ENCODE measurements around the gene GPSM1. TPM values are rescaled to one million over a fixed set of nuclear protein-coding genes. Genes with fewer than 3 reads are reported as not detected.

The GPSM1 gene
- total RNA-seq, 4 donors from 2014 or later, result 10.0 to 14.9 (median 13.0) TPM

DNA sequence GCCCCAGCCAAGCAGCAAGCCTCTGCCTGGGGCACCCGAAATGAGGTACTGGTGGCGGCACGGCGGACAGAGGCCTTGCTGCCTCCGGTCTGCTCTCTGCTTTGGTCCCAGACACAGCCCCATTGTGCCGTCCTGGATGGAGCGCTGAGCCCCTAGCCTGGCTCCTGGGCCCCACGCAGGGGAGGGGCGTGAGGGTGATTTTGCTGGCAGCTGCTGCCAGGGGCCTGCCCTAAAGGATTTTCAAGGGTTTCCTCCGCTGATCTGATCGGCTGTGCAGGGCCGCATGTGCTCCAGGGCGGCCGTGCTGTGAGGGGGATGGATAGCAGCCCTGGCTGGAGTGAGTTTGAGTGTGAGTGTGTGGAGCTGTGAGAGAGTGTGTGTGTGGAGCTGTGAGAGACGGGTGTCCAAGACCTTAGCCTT, 1.3 kb downstream of the GPSM1 start:
- 17% methylated on average over 1 of the region's 15 CpGs; no CpG with 5 or more reads in 1 of the 2 donors for WGBS, 2 donors (ENCODE audit: low coverage in 1 of 2)
- peak overlapping the region; percentile 60 to 86 for H3K4me3 ChIP-seq
- no peaks in the 10 kb centered on the region for H3K27me3 ChIP-seq
- no peaks in the 10 kb centered on the region for H3K36me3 ChIP-seq
- no peak for ATAC-seq
- no peaks in the 10 kb centered on the region for H3K9me3 ChIP-seq
- H3K27ac ChIP-seq, result peak overlapping the region in 3 of 4 donors; percentile 83 to 87 (median 84)
- no peak for TF ChIP-seq POLR2A (IDR thresholded peaks at IDR 0.05)
- TF ChIP-seq EP300 (IDR thresholded peaks at IDR 0.05), result no peak
- no peak for TF ChIP-seq CTCF (IDR thresholded peaks at IDR 0.05)
- no peak for TF ChIP-seq POLR2AphosphoS5 (IDR thresholded peaks at IDR 0.05)
- peaks cover 0 to 52% (median 26%) of the 10 kb centered on the region in 3 donors for H3K4me1 ChIP-seq

DNA sequence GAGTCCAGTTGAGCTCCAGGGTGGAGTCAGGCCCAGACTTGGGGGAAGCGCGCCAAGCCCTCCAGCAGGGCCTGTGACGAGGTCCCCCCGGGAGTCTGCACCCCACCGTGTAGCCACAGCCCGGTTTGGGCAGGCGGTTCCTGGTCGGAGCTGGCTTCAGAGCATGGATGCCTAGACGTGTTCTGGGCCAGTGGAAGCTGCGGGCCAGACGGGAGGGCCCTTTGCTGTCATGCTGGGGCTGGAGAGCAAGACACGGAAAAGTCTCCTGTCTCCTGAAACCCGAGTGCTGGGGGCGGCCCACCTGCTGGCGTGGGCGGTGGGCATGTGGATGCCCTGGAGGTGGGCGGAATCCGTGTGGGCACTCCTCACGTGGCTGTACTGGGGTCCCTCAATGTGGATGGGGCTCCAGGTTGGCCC, 1.9 kb downstream of the GPSM1 start:
- Histone ChIP-seq H3K27me3 (no peaks in the 10 kb centered on the region), H3K4me3 (peak overlapping the region in 1 of 2 donors; percentile 86), H3K27ac (peak overlapping the region in 3 of 4 donors; percentile 83 to 87 (median 84)), H3K36me3 (peaks cover 0 to 5% of the 10 kb centered on the region in 2 donors), H3K4me1 (peaks cover 0 to 52% (median 26%) of the 10 kb centered on the region in 3 donors), H3K9me3 (no peaks in the 10 kb centered on the region)
- no CpG with 5 or more reads among the region's 19 CpGs for WGBS, 2 donors (ENCODE audit: low coverage in 1 of 2)
- no peak for TF ChIP-seq CTCF (IDR thresholded peaks at IDR 0.05)
- no peak for TF ChIP-seq POLR2A (IDR thresholded peaks at IDR 0.05)
- no peak for TF ChIP-seq POLR2AphosphoS5 (IDR thresholded peaks at IDR 0.05)
- TF ChIP-seq EP300 (IDR thresholded peaks at IDR 0.05), result no peak
- no peak for ATAC-seq

DNA sequence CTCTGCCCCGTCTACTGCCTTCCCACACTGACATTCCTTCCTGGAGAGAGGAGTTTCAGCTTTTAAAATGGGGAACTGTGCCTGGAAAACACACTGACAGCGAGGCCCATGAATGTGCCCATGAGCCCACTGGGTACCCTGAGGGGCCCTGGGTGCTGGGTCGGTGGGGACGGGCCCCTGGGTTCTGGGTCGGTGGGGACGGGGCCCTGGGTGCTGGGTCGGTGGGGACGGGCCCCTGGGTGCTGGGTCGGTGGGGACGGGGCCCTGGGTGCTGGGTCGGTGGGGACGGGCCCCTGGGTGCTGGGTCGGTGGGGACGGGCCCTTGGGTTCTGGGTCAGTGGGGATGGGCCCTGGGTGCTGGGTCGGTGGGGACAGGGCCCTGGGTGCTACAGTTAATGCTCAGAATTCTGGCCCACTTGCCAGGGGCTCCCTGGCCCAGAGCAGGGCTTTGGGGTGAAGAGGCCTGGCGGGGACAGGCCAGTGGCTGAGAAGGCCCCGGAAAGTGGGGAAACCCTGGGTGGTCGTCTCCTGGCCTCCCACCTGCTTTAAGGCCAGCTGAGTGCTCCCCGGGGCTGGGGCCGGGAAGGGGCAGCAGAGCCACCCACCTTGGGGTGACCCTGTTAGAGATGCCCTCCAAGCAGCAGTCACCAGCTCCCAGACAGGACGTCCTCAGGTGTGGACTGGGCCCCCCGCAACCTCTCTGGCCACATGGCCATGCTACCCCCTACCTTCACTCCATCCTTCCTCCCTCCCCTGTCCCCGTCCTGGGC, 2.5 kb downstream of the GPSM1 start:
- WGBS, 2 donors (ENCODE audit: low coverage in 1 of 2), result no CpG with 5 or more reads among the region's 23 CpGs
- H3K4me1 ChIP-seq, result peaks cover 0 to 52% (median 26%) of the 10 kb centered on the region in 3 donors
- TF ChIP-seq POLR2A (IDR thresholded peaks at IDR 0.05), result no peak
- no peak for TF ChIP-seq CTCF (IDR thresholded peaks at IDR 0.05)
- TF ChIP-seq POLR2AphosphoS5 (IDR thresholded peaks at IDR 0.05), result no peak
- TF ChIP-seq EP300 (IDR thresholded peaks at IDR 0.05), result no peak
- peak overlapping the region in 1 of 4 donors; percentile 87 for H3K27ac ChIP-seq
- H3K9me3 ChIP-seq, result no peaks in the 10 kb centered on the region
- H3K36me3 ChIP-seq, result peaks cover 0 to 11% of the 10 kb centered on the region in 2 donors
- ATAC-seq, result no peak
- peak overlapping the region in 1 of 2 donors; percentile 86 for H3K4me3 ChIP-seq
- no peaks in the 10 kb centered on the region for H3K27me3 ChIP-seq

DNA sequence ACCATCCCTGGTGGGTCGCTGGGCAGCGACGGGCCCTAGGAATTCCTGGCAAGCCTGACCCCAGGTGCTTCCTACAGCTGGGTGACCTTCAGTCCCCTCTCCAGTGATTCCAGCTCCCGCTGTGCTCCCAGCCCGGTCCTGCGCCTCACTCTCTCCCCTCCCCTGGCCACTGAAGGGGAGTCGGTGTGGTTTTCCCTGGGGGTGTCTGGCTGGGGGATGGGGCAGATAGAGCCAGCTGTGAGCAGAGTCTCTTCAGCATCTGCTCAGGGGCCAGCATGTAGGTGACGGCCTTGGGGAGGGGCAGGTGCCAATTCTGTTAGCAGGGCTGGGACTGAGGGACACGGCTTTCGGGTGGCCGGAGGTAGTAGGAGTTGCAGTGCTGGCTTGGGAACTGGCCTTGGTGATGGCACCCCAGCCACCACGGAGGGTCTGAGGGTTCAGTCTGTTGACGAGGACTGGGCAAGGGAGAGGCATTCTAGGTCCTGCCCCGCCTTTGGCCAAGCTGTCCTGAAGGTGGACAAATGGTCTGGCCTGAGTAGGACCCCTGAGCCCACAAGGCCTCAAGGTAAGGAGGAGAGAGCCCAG, 3.2 kb downstream of the GPSM1 start:
- H3K9me3 ChIP-seq, result no peaks in the 10 kb centered on the region
- no peak for ATAC-seq
- TF ChIP-seq EP300 (IDR thresholded peaks at IDR 0.05) (no peak), CTCF (IDR thresholded peaks at IDR 0.05) (no peak), POLR2AphosphoS5 (IDR thresholded peaks at IDR 0.05) (no peak), POLR2A (IDR thresholded peaks at IDR 0.05) (no peak)
- 81% methylated on average over 3 of the region's 14 CpGs; no CpG with 5 or more reads in 1 of the 2 donors for WGBS, 2 donors (ENCODE audit: low coverage in 1 of 2)
- peaks cover 0 to 50% (median 26%) of the 10 kb centered on the region in 3 donors for H3K4me1 ChIP-seq
- H3K27ac ChIP-seq, result no peak overlapping the region
- H3K27me3 ChIP-seq, result no peaks in the 10 kb centered on the region
- no peak overlapping the region for H3K4me3 ChIP-seq
- H3K36me3 ChIP-seq, result peaks cover 0 to 17% of the 10 kb centered on the region in 2 donors
